TTC549 (cell line): ENCODE results near the gene MYH14.

Experiments
- FAIRE-seq: peaks from 2 replicates; lab custom pipeline; 2012; peaks lifted over from hg19 to GRCh38; lab: Jason Lieb, UNC

MYH14 gene

GRCh38 chr19:50292216-50292827, 88.9 kb downstream of the MYH14 start:
- no peak for FAIRE-seq

- no peak for FAIRE-seq
Measured at GRCh38 chr19:50293263-50294004, 90.0 kb downstream of the MYH14 start.

- FAIRE-seq: no peak
Measured at GRCh38 chr19:50300051-50300450, 96.6 kb downstream of the MYH14 start.

- no peak for FAIRE-seq
Measured at GRCh38 chr19:50300814-50301606, 97.6 kb downstream of the MYH14 start.

GRCh38 chr19:50301607-50301971, 98.2 kb downstream of the MYH14 start:
- FAIRE-seq: no peak

GRCh38 chr19:50303558-50303957, 100.1 kb downstream of the MYH14 start:
- FAIRE-seq: no peak

GRCh38 chr19:50308991-50309390, 105.6 kb downstream of the MYH14 start:
- FAIRE-seq: no peak

- no peak for FAIRE-seq
Measured at GRCh38 chr19:50309396-50310125, 106.1 kb downstream of the MYH14 start.

- no peak for FAIRE-seq
Measured at GRCh38 chr19:50310759-50311465, 107.5 kb downstream of the MYH14 start.

GRCh38 chr19:50311723-50312635, 108.6 kb downstream of the MYH14 start:
- FAIRE-seq: no peak

- no peak for FAIRE-seq
Measured at GRCh38 chr19:50312967-50313811, 109.8 kb downstream of the MYH14 start.

- FAIRE-seq: no peak
Measured at GRCh38 chr19:50313812-50314536, 110.6 kb downstream of the MYH14 start.

- no peak for FAIRE-seq
Measured at GRCh38 chr19:50314724-50315708, 111.6 kb downstream of the MYH14 start.

- no peak for FAIRE-seq
Measured at GRCh38 chr19:50315773-50316448, 112.5 kb downstream of the MYH14 start.

- FAIRE-seq: no peak
Measured at GRCh38 chr19:50317115-50317514, 113.7 kb downstream of the MYH14 start.

- no peak for FAIRE-seq
Measured at GRCh38 chr19:50318438-50318837, 115.0 kb downstream of the MYH14 start.

GRCh38 chr19:50319156-50319555, 115.7 kb downstream of the MYH14 start:
- FAIRE-seq: no peak
